EL (cell line): ENCODE results near the gene PPP3CA.

Experiments
- DNase-seq: peaks from one replicate; pipeline ENCODE4 v3.0.0-alpha.2; 2016

Gene PPP3CA

DNA sequence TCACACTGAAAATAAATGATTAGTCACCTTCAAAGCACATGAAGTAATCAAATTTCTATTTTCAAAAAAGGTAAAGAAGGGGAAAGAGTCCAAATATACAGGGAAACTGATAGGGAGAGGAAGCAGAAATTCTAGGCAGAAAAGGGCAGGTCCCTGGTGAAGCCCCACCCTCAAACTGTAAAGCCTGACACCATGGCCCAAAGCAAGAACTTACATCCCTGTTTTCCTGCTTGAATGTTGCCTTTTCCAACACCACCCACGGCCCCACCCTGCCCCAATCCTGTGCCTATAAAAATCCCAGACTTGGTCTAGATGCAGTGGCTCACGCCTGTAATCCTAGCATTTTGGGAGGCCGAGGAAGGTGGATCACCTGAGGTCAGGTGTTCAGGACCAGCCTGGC, 361.8 kb downstream of the PPP3CA start:
- DNase-seq = no peak

DNA sequence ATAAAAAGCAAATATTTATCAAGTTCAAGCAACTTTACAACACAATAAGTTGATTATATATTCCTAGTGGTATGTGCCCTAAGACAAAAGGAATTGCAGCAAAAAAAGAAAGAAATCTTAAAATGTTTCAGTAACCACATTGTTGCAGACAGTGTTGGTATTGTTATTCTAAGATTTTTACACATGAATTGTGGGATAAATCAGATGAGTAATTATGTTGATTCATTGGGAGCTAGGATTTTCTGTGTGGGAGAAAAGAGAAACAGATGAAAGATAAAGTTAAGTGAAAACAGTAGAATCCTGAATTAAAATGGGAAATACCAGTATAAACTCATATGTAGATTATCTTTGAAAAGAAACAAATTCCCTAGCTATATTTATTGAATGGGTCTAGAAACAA, 362.4 kb downstream of the PPP3CA start:
- peak; percentile 65 for DNase-seq

GRCh38 chr4:100983426-100983825, 363.9 kb downstream of the PPP3CA start:
- no peak for DNase-seq

DNA sequence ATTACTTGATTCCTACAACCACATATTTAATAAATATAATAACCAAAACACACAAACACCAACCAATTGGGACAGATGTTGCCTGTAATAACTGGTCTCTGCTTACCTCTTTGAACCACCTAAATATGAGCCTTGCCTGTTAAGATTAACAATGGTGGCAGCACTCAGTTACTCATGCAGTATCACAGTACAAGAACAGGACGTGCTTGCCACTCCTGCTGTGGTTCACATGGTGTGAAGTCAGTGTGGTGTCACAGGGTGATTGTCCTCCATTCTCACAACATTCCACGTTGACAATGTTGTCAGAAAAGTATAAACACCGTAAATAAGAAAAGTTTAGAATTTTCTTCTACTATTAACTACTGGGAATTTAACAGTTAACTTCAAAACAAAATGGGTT, 365.0 kb downstream of the PPP3CA start:
- DNase-seq = no peak

GRCh38 chr4:100981447-100982204, 365.7 kb downstream of the PPP3CA start:
- no peak for DNase-seq

GRCh38 chr4:100979736-100980135, 367.6 kb downstream of the PPP3CA start:
- no peak for DNase-seq

DNA sequence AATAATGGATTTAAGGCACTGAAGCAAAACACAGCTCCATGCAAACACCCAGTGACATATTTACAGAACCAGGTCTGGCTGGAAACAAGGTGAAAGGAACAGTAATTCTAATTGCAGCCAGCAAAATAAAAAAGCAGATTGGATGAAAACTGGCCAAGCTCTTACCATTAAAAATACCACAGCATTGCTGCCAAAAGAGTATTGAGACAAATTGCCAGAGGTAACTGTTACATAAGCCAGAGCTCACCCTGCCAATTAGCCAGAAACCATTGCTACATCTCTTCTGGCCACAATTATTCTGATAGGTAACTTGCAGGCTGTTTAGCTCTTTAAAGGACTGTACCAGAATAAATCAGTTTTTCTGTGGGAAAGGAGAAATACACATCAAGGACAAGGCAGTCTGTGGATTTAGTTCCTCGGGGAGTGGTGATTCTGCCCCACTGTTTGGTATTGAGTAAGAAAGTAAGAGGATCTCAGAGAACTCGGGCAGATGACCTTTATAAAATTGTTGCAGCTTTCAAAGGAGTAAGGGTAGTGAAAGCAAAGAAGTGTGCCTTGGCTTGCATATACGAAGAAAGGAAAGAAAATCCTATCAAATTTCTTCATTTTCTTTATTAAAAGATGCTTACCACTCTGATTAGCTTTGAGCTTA, 369.5 kb downstream of the PPP3CA start:
- DNase-seq = no peak

DNA sequence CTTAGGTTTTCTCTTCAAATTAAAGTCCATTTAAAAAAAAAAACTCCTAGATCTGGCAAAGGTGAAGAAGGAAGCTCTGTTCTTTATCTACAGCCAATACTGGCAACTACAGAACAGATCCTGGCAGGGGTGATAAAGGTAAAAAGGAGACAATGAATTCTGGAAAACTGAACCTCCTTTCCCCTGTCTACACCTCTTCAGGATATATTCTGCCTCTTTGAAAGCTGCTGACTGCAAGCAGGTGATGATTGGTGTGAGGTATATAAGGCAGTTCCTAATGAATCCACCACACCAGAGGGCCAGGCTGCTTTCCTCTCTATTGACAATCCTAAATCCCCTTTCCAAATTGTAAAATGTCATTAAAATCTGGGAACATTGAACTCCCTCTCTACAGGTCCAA, 370.1 kb downstream of the PPP3CA start:
- DNase-seq = no peak
